ENCODE measurements around the gene SHKBP1. TPM values are rescaled to one million over a fixed set of nuclear protein-coding genes. Genes with fewer than 3 reads are reported as not detected.

SHKBP1 gene
- total and polyA plus RNA-seq, 2 of the 4 experiments (the other 2 are of a cell fraction) = 15.6 to 94.0 TPM

DNA sequence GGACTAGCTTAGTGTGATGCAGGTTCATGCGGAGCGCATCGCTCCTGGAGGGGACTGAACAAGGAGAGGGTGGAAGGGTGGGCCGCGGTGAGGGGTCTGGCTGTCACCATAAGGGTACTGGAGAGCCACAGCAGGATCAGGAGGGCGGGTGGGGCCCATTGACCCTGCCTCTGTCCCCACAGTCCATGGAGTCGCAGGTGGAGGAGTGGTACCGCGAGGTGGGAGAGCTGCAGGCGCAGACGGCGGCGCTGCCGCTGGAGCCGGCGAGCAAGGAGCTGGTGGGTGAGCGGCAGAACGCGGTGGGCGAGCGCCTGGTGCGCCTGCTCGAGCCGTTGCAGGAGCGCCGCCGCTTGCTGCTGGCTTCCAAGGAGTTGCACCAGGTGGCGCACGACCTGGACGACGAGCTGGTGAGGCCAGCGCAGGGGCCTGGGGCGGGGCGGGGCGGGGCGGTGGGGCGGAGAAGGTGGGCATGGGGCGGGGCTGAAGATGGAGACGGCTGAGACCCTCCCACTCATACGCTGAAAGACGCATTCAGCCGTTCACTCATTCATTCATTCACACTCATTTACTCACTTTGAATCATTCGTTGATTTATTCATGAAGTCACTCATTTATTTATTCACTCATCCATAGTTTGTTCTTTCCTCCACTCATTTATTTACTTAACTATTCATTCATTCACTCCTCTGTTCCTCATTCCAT is 27.5 kb upstream of the SHKBP1 start:
- 0% methylated on average over 1 of the region's 43 CpGs; no CpG with 5 or more reads in 1 of the 2 experiments for WGBS, 2 experiments (ENCODE audit: extremely low coverage in 2 of 2, insufficient read length in 1 of 2)
- no peak overlapping the region for H3K14ac ChIP-seq (replicated peaks; ENCODE audit: low read depth, low read length)
- no peak overlapping the region for H3K4me3 ChIP-seq (ENCODE audit: insufficient read depth, low read depth, low read length)
- H2AK9ac ChIP-seq (replicated peaks; ENCODE audit: low read depth, low read length, poor library complexity) = peak overlapping the region; percentile 82
- H3K9me3 ChIP-seq (ENCODE audit: control insufficient read depth, insufficient read depth, low read length) = no peaks in the 10 kb centered on the region; the same call in 1 of the 2 replicates
- H4K91ac ChIP-seq (ENCODE audit: insufficient read depth, low read depth, low read length) = no peak overlapping the region
- peak; percentile 39 for DNase-seq
- no peak overlapping the region for H3K18ac ChIP-seq (ENCODE audit: low read depth, low read length)
- H4K8ac ChIP-seq (ENCODE audit: low read depth in 2 of 2, low read length in 2 of 2) = no peak overlapping the region
- no peaks in the 10 kb centered on the region for H3K4me1 ChIP-seq (ENCODE audit: control insufficient read depth, insufficient read depth, low read length)
- ATAC-seq (ENCODE audit: low read depth) = peak; percentile 80
- H4K5ac ChIP-seq (ENCODE audit: low read depth, low read length) = no peak overlapping the region
- TF ChIP-seq RAD21 (IDR thresholded peaks at IDR 0.05; ENCODE audit: low read length) = peak; percentile 35; the same call in 1 of the 2 replicates
- TF ChIP-seq, protein P1, sequence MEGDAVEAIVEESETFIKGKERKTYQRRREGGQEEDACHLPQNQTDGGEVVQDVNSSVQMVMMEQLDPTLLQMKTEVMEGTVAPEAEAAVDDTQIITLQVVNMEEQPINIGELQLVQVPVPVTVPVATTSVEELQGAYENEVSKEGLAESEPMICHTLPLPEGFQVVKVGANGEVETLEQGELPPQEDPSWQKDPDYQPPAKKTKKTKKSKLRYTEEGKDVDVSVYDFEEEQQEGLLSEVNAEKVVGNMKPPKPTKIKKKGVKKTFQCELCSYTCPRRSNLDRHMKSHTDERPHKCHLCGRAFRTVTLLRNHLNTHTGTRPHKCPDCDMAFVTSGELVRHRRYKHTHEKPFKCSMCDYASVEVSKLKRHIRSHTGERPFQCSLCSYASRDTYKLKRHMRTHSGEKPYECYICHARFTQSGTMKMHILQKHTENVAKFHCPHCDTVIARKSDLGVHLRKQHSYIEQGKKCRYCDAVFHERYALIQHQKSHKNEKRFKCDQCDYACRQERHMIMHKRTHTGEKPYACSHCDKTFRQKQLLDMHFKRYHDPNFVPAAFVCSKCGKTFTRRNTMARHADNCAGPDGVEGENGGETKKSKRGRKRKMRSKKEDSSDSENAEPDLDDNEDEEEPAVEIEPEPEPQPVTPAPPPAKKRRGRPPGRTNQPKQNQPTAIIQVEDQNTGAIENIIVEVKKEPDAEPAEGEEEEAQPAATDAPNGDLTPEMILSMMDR (conservative IDR thresholded peaks at IDR 0.05; ENCODE audit: low read depth, low read length) = peak; percentile 41
- peak; percentile 49 for TF ChIP-seq SMC3 (IDR thresholded peaks at IDR 0.05; ENCODE audit: low read depth, low read length)
- TF ChIP-seq MAZ (IDR thresholded peaks at IDR 0.05; ENCODE audit: borderline replicate concordance, low read depth, low read length) = no peak
- H2BK15ac ChIP-seq (ENCODE audit: low read depth, low read length) = no peak overlapping the region
- no peak overlapping the region for H3K4ac ChIP-seq (ENCODE audit: low read depth, low read length)
- H3K23ac ChIP-seq (ENCODE audit: low read depth, low read length) = no peak overlapping the region
- H3K9me1 ChIP-seq (ENCODE audit: insufficient read depth, low read length) = no peaks in the 10 kb centered on the region
- H2BK5ac ChIP-seq (ENCODE audit: low read depth, low read length, poor library complexity, severe bottlenecking) = no peak overlapping the region
- H3K9ac ChIP-seq (ENCODE audit: low read depth, low read length) = no peak overlapping the region
- no TSS peak for BruUV-seq (replicated peaks)
- no peaks in the 10 kb centered on the region for H3K36me3 ChIP-seq (ENCODE audit: control insufficient read depth, insufficient read depth, low read length)
- in situ Hi-C loops (cut with MboI; ENCODE audit: low sequenced_read_pairs) = no loop called here
- H3K27me3 ChIP-seq (ENCODE audit: control insufficient read depth, insufficient read depth, low read length) = peaks cover 35% of the 10 kb centered on the region
- no peaks in the 10 kb centered on the region for H3K79me1 ChIP-seq (ENCODE audit: low read depth in 1 of 2, low read length in 2 of 2)
- no peak overlapping the region for H2AK5ac ChIP-seq (ENCODE audit: low read depth, low read length)
- CTCF ChIA-PET = interaction anchor here (1.1 to 1.4 kb wide), 2 partner anchors 54 to 85 kb away, joined by 4 read pairs; no protein-coding TSS in a partner anchor
- peak overlapping the region; percentile 84 for H2AFZ ChIP-seq (replicated peaks; ENCODE audit: low read length, poor library complexity)
- dilution Hi-C loops (cut with HindIII; ENCODE audit: low sequenced_read_pairs, unreplicated experiment) = no loop called here
- intact Hi-C loops (cut with micrococcal nuclease) = loop anchor here (2.0 kb wide), 1 partner anchor 50 kb away; no protein-coding TSS in a partner anchor
- POLR2A ChIA-PET (ENCODE audit: unreplicated experiment) = no interaction called here
- H4K20me1 ChIP-seq (ENCODE audit: insufficient read depth, low read length) = no peaks in the 10 kb centered on the region
- H3K4me2 ChIP-seq (ENCODE audit: low read depth, low read length) = no peak overlapping the region
- no peak overlapping the region for H2BK120ac ChIP-seq (ENCODE audit: low read depth, low read length)
- H3K56ac ChIP-seq (ENCODE audit: extremely low read depth, insufficient read depth, low read length) = no peak overlapping the region
- no peak overlapping the region for H3K27ac ChIP-seq (ENCODE audit: insufficient read depth, low read length)
- H2BK20ac ChIP-seq (ENCODE audit: low read depth, low read length) = no peak overlapping the region

Measured in IMR-90 (cell line).